Stimulated activated CD4-positive, alpha-beta T cell treated with anti-CD3 and anti-CD28 coated beads, TNF-alpha, amount 100 ng/mL, for 48 hours (primary cell): ENCODE measurements around the gene MARK2.
A peak's percentile ranks its signal among the peaks of the same experiment; 100 is the strongest.

Experiments used
- DNase-seq, 3 donors: peaks; one replicate each; pipeline ENCODE4 v3.0.0-alpha.2; 2020; ENCODE audit warnings: low read depth in 3 of 3

MARK2 gene

DNA sequence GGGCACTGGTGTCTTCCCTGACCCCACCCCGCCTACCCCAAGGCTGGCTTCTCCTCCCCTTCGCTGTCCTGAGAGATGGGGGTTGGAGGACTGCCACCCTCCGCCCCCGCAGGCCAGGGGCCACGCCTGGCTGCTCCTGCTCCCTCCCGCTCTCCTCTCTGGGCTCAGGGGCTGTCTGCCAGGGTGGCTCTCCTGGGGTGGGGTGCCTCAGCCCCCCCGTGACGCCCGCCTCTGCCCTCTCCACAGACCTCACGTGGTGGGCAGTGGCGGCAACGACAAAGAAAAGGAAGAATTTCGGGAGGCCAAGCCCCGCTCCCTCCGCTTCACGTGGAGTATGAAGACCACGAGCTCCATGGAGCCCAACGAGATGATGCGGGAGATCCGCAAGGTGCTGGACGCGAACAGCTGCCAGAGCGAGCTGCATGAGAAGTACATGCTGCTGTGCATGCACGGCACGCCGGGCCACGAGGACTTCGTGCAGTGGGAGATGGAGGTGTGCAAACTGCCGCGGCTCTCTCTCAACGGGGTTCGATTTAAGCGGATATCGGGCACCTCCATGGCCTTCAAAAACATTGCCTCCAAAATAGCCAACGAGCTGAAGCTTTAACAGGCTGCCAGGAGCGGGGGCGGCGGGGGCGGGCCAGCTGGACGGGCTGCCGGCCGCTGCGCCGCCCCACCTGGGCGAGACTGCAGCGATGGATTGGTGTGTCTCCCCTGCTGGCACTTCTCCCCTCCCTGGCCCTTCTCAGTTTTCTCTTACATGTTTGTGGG, 69.9 kb downstream of the MARK2 start:
- no peak for DNase-seq

DNA sequence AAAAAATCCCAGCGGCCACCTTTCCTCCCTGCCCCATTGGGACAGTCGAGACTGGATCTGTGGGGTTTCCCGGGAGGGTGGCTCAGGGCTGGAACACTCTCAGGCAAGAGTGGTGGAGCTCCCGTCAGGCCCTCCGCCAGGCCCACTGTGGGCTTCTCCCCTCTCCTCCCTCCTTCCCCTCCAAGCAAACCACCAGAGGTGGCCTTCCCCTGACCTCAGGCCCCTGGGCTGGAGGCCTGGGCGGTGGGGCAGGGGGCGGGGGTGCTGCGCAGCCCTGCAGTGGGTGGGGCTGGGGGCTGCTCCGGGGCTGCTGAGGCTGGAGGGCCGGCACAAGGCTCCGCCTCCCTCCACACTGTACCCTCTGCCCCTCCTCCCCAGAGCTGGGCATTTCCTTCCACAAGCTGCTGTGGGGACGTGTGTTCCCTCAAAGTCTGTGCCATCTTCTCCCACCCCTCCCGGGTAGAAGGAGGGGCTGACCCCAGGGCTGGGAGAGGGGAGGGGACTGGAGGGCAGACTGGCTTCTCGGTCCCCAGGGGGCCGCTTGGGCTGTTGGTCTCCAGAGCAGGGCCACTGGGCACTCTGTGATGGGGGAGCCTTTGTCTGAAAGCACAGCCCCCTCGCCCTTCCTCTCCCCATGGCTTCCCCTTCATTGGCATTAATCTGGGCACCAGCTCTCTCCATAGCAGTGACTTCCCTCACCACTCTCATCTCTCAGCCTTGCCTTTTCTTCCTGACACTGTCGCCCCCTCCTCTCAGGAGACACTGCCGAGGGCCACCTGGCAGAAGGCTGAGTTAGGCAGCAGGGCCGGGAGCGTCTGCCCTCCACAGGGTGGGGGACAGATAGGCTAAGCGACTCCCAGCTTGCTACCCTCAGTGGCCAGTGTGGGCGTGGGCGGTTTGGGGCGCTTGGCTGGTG, 70.9 kb downstream of the MARK2 start:
- no peak for DNase-seq

DNA sequence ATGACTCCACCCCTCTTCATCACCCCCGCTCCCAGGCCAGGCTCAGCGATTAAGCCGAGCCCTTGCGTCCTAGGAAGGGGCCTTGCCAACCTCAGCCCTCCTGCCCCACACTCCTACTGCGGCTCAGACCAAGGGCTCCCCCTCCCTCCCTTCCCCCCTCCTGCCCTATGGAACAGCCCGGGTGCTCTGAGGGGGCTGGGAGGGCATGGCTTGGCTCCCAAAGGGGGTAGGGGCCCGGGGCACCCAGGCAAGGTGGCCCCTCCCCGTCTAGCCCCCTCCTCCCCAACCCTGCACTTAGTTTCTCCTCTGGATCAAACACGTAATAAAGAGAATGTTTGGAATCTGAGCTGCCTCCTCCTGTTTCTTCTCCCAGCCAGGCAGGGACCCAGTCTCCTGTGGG, 71.8 kb downstream of the MARK2 start:
- DNase-seq, result no peak

DNA sequence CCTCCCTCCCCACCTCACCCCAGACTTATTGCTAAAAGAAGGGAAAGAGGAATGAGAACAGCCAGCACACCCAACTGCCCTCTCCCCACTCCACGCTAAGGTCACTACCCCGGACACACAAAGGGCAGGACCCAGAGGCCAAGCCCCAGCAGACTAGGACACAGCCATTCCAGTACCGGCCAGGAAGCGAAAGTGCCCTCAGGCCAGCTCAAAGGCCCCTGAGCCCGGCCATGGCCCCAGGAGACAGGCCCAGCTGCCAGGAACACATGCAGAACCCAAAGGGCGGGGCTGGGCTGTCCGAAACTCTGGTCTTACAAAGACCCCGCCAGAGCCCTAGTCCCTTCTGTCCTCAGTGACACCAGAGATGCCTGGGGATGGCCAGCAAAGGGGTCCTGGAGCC, 72.5 kb downstream of the MARK2 start:
- DNase-seq, result no peak

DNA sequence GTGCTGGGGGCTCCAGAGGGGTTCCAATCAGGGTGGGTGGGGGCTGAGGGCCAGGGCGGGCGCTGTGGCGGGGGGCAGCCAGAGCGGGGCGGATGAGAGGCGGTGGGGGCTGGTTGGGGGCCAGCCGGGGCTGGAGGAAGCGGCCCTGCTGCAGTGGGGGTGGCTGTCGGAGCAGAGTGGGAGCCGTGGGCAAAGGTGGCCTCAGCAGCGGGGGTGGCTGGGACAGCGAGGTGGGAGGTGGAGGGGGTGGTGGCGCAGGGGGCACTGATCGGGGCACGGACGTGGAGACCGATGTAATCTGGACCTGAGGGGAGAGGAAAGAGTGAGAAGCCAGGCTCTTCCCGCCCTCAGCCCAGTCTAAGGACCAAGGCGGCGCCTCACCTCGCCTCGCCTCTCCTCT, 73.0 kb downstream of the MARK2 start:
- no peak for DNase-seq

DNA sequence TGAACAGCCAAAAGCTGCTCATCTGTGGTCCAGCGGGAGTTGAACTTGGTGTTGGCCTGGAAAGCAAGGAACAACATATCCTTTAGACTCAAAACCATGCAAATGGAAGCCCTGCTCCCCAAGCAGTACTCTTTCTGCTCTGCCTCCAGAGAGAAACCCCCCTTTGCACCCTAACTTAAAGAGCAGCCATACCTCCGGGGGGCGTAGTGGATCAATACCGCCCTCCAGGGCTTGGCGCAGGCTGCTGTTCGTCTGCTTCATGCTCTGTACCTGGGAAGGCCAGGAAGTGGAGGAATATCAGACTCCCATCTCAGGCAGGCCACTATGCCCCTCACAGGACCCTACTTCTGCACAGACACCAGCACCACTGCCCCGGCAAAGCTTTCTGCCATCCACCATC, 73.8 kb downstream of the MARK2 start:
- DNase-seq, result no peak

DNA sequence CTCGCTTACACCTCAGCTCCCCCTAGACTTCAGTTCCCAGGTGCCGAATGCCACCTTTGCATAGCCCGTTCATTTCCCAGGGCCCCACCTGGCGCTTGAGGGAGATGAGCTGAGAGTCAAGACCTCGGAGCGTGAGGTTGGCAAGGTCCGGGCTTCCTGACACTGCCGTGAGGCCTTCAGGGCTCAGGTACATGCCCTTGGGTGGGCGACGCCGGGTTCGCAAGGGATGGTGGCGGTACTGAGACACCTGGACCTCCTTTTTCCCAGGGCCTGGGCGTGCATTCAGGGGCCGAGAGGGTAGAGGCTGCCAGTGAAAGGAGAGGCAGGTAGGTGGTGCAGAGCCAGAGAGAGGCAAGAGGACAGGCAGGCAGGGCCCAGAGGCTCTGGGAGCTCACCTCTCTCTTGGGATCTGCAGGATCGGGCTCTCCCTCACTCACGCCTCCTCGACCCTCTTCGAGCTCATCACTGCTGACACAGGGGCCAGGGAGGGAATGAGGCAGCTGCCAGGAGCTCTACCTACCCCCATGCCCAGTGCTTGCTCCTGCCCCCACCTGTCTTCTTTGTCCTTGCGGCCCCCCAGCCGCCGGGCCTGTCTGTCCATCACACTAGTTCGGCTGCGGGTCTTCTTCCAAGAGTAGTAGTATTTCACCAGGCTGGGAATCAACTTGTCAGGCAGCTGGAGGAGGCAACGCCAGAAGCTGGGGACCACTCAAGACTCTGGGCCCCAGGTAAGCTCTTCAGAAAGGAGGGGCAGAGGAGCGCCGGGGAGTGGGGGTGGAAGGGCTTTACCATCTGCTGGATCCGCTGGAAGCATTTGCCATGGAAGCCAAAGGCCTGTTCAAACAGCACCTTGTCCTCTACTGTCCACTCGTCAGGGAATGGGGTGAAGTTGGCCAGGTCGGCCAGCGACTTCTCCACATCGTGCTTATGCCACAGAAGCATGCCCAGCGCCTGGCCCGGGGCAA, 75.2 kb downstream of the MARK2 start:
- no peak for DNase-seq

DNA sequence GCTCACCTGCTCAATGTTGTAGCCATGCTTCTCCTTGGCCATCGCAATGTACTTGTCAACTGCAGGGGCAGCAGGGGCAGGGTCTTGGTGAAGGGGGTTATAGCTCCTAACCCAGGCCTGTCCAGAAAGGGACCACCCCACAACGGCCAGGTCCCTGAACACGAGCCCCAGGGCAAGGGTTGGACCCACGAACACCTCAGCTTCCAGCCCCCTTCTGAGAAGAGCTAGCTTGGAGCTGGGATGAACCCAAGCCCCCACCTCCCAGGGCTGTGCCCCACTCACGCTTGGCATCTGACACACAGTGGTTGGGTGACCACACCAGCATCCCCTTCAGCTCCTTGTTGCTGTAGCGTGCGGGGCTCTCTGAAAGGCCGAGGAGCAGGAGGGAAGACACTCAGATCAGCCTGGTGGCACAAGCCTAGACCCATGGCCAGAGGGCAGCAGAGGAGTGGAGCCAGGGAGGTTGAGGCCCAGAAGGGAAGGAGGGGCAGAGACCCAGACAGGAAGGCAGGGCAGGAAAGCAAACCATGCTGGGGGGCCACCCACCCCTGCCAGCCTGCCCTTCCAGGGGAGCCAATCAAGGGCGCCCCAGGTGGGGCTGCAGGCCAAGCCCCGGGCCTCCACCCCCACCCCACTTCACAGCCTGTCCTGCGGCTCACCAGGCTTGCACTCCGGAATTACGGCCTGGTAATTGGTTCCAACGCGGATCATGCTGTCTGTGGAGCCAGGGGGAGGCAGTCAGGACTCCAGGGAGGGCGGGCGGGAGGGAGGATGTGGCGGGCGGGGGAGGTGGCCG, 76.2 kb downstream of the MARK2 start:
- DNase-seq, result no peak

DNA sequence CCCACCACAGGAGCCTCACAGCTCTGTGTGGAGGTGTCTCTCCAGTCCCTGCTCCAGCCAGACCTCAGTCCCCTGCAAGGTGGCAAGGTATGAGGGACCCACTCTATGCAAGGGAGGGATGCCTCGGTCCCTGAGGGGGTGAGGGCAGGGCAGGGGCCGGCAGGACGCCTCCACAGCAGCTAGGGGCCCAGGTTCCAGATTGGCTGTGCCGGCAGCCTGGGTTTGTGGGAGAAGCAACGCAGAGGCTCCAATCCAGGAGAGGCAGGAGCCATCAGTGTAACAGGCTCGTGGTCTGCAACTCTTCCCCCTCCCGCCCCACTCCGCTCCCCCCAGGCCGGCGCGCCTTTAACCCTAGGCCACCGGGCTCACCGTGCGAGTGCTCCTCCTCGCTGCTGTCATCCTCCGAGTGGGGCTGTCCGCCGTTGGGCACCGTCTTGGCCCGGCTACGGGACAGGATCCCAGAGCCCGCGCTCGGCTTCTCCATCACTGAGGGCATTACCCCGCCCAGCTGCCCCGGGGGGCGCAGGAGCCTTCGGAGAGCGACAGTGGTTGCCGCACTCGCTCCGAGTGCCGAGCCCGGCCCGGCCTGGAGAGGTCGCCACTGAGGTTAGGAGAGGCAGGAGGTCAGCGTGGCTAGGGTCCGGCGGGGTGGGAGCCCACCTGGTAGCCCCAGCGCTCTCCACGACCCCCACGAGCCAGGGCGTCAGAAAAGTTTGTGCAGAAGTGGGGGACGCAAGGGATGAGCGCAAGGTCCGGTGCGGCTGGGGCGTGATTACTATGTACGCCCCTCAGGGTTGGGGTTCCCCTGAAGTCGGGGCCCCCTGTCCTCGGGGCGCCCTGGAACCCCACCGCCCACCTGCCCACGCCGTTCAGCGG, 77.3 kb downstream of the MARK2 start:
- peak in 1 of 3 donors; percentile 40 for DNase-seq

DNA sequence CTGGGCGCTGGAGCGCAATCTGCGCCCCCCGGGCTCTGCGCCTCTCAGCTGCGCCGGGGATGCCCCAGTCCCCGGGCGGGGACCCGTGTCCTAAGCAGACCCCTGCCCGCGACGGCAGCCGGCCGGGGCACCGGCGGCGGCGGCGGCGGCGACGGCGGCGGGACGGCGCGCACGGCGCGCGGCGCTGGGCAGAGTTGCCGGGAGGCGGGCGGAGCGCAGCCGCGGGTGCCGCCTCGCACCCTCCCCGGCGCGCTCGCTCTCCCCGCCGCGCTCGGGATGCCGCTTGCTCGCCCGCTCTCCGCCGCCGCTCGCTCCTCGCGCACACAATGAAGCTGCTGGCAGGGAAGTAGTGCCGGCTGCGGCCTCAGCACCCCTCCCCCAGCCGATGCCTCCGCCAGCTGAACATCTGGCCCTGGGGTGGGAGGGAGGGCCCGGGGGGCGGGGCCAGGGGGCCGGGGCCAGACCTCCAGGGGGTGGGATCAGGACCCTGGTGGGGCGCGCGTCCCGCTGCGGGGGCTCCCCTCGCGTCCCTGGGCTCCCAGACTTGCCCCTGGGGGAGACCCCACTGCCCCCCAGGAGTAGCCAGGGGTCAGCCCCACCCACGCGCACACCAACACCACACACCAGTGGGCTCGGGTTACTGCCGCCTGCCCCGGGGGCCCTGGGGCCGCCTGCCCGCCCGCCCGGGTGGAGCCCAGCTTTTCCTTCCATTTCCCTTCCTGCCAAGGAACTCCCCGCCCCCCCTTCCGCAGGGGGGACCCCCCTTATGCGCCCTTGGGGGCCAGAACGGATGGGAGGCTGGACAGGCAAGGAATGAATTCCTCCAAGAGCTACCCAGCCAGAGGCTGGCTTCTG, 78.2 kb downstream of the MARK2 start, which contains the start of gene RCOR2:
Gene RCOR2 (minus strand): TSS at position 328 of the 855 bp plus-strand sequence. CDS start 708 bp downstream, outside the sequence.
- peak; percentile 27 to 51 (median 46) for DNase-seq

DNA sequence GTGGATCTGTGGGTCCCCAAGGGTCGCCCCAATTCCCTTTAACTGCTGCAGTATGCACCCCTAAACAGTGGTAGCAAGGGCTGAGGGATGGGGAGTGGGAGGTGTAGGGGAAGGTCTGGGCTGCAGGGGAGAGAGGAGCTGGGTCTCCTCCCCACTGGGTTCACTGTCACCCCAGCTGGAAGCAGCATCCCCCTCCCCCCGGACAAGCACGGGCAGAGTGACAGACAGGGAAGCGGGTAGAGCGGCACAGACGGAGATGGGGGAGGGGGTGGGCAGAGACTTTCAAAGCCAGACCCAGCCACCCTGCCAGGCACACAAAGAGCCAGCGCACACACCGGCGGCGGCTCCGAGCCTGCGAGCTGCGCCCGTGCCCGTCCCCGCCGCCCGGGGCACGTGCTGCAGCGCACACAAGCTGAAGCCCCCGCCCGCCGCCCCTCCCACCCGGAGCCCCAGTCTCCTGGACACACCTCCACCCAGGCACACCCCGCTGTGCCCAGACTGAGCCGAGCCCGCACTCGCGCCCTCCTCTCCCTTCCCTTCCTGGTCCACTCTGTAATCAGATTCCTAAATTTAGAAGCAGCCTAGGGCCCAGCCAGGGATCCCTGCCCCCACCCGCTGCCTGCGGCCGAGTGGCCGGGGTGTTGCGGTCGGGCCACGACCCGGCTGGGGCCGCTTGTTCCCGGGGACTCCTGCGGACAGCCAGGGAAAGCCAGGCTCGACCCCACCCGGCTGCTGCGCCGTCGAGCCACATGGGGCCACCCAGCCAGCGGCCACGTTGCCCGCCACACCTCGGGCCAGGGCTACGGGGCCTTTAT, 79.0 kb downstream of the MARK2 start:
- DNase-seq, result peak in 1 of 3 donors; percentile 27

DNA sequence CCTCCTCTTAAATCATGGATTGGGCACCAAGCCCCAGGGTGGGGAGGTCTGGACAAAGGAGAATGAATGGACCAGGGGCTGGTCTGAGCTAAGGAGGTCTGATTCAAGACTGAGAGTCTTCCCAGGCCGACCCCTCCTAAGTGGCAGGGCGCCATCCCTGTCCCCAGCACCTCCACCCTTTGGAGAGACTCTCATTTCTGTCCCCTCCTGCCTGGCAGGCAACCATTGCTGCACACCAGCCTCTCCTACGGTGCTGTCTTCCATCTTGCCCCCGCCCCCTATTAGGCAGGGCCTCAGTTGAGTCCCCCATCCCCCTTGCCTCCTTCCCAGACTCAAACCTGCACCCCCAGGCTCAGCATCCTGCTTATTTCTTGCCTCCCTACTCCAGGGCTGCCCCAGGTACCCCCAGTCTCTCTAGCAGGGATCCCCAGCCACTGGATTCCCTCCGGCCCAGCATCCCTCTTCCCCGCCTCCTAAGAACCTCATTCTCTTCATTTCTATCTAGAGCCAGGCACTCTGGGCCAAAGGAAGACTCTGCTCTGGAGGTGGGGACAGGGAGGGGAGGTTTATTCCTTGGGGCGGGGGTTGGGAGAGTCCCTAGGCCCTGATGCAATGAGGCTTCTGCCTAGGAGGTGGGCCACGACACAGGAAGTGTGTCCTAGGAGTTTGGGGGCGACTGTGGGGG, 79.7 kb downstream of the MARK2 start:
- no peak for DNase-seq

DNA sequence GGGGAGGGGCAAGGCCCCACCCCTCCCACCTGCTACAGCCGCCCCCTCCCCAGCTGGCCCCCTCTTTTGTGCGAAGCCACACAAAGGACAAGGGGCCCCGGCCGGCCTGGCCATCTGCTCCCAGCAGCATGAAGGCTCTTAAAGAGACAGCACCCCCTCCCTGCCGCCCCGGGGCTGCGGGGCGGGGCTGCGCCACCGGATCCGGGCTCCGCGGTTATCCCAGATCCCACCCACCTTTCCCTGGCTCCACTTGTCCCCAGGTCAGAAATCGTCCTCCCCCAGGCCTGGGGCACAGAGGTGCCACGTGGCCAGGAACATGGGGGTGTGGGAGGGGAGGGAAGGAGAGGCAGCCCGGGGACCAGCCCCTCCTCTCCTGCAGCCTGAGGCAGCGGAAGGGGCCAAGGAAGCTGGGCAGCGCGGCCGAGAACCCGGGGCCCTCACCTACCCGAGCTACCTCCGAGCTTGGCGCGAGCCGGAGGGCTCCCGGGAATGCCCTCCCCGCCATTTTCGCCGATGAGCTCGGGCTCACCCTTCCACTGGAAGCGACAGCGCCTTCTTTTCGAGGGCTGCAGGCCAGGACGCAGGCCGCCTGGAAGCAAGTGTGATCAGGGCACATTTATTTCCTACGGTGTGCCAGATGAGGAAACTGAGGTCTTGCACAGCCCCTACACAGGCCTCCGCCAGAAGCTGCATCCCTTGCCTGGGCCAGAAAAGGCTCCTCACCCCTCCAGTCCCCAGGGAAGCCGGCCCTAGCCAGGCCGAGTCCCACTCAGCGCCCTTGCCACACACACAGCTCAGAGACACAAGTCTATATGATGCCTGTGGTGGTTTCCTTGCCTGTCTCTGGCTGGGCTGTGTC, 80.6 kb downstream of the MARK2 start:
- DNase-seq, result no peak

DNA sequence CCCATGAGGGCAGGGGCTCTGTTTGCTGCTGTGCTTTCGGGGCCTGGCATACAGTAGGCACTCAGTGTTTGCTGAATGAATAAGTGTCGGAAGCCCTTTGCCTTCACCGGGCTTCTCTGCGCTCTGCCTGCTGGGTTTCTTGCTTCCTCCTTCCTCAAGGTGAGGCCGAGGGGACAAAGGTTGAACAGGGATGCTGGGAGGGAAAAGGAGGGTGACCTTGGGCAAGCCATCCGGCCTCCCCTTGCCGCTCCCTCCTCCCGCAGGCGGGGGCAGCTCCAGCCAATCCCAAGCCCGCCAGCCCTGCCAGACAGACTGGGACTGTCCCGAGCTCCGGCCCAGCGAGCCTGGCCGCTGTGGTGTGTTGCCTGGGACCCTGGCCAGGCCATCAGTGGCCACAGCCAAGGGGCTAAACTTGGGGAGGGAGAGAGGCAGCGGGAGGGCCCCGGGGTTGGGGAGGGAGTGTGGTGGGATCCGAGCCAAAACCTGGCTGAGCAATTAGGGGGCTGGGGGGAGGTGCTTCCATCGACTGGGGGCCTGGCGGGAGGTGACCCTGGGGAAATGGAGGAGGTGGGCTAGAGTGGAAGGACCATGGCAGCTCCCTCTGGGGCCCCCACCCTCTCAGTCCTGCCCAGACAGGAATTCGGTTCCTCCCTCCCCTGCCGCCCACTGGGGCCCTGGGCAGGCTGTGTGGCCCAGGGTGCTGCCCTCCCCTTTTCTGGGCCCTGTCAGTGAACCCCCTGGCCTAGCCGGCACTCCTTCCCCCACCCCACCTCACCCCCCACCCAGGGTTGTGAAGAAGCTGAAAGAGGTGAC, 81.4 kb downstream of the MARK2 start:
- DNase-seq, result no peak

DNA sequence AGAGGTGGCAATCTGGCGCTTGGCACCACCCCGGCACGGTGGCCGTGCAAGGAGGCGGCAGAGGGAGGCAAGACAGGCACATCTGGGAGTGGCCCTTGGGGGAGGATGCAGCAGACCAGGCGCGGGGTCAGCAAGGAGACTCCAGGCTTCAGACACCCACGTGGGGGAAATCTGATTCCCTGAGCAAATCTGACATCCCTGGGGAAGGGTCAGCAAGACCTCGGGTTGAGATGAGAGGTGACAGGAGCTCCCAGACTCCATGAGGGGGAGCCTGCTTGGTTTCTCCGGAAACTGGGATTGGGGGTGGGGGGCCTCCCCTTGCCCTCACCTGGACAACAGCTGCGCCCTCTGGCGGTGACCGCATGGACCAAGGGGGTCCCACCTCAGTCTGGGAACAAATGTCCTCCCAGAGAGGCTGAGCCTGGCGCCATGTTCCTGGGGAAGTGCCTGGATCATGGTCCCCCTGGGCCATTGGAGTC, 82.1 kb downstream of the MARK2 start:
- no peak for DNase-seq
